KOPT-K1 (cell line): ENCODE measurements around the gene DYRK1A.
A peak's percentile ranks its signal among the peaks of the same experiment; 100 is the strongest.
"Not testable (repeated sequence)": the region's sequence is repeated elsewhere in the genome, so short reads cannot be mapped to it uniquely, and the experiment has no call there.

ENCODE experiments used
- H3K27ac ChIP-seq: fragments of 200-600 bp; sonication (generic); 2 replicates; pipeline ENCODE4 v1.5.1; 2016; ENCODE audit warnings: antibody characterized with exemption, mild to moderate bottlenecking, low read depth, low read length; ENCODE audit not compliant: poor library complexity, severe bottlenecking
- H3K36me3 ChIP-seq: fragments of 200-600 bp; sonication (generic); 2 replicates; pipeline ENCODE4 v1.5.1; 2017; ENCODE audit warnings: antibody characterized with exemption, mild to moderate bottlenecking, low read length, moderate library complexity; ENCODE audit not compliant: insufficient read depth
- H3K9me3 ChIP-seq: fragments of 200-600 bp; sonication (generic); 2 replicates; pipeline ENCODE4 v1.5.1; 2017; ENCODE audit warnings: antibody characterized with exemption, low read length, mild to moderate bottlenecking; ENCODE audit not compliant: insufficient read depth, poor library complexity, severe bottlenecking

DYRK1A gene

GRCh38 chr21:37366482-37367316 is at the start of gene DYRK1A:
Gene DYRK1A, plus strand, starts transcription at chr21:37366773. Its CDS starts 53,602 bp downstream, at chr21:37420375.
- Histone ChIP-seq H3K9me3 (no peaks in the 10 kb centered on the region), H3K36me3 (no peaks in the 10 kb centered on the region), H3K27ac (peak within 1 kb of the TSS; percentile 98)

- H3K27ac ChIP-seq: no peak overlapping the region
- H3K9me3 ChIP-seq: no peaks in the 10 kb centered on the region
- no peaks in the 10 kb centered on the region for H3K36me3 ChIP-seq
These were observed 47.0 kb upstream of the DYRK1A start for GRCh38 chr21:37319551-37319950.

- Histone ChIP-seq H3K36me3 (no peaks in the 10 kb centered on the region), H3K9me3 (no peaks in the 10 kb centered on the region), H3K27ac (no peak overlapping the region)
These were observed 44.5 kb upstream of the DYRK1A start for GRCh38 chr21:37322084-37322483.

GRCh38 chr21:37324558-37324957 is 42.0 kb upstream of the DYRK1A start:
- Histone ChIP-seq H3K36me3 (no peaks in the 10 kb centered on the region), H3K9me3 (no peaks in the 10 kb centered on the region), H3K27ac (no peak overlapping the region)

- not testable (repeated sequence) for H3K36me3 ChIP-seq, H3K9me3 ChIP-seq, H3K27ac ChIP-seq
These were observed 38.4 kb upstream of the DYRK1A start for GRCh38 chr21:37328147-37328546.

GRCh38 chr21:37331411-37331810 is 35.2 kb upstream of the DYRK1A start:
- H3K9me3 ChIP-seq: no peaks in the 10 kb centered on the region
- no peak overlapping the region for H3K27ac ChIP-seq

GRCh38 chr21:37335053-37335452 is 31.5 kb upstream of the DYRK1A start:
- Histone ChIP-seq H3K36me3 (no peaks in the 10 kb centered on the region), H3K27ac (no peak overlapping the region), H3K9me3 (no peaks in the 10 kb centered on the region)

More at GRCh38 chr21:37331411-37331810, 35.2 kb upstream of the DYRK1A start:
- H3K36me3 ChIP-seq: no peaks in the 10 kb centered on the region

- no peak overlapping the region for H3K27ac ChIP-seq
- H3K36me3 ChIP-seq: no peaks in the 10 kb centered on the region
- no peaks in the 10 kb centered on the region for H3K9me3 ChIP-seq
These were observed 29.4 kb upstream of the DYRK1A start for GRCh38 chr21:37337179-37337578.

GRCh38 chr21:37337831-37338230 is 28.7 kb upstream of the DYRK1A start:
- no peaks in the 10 kb centered on the region for H3K36me3 ChIP-seq
- H3K9me3 ChIP-seq: peaks cover 3% of the 10 kb centered on the region
- no peak overlapping the region for H3K27ac ChIP-seq

GRCh38 chr21:37338671-37339551 is 27.7 kb upstream of the DYRK1A start:
- Histone ChIP-seq H3K36me3 (no peaks in the 10 kb centered on the region), H3K9me3 (peaks cover 3% of the 10 kb centered on the region), H3K27ac (no peak overlapping the region)

GRCh38 chr21:37339552-37339939 is 27.0 kb upstream of the DYRK1A start:
- no peaks in the 10 kb centered on the region for H3K36me3 ChIP-seq
- H3K27ac ChIP-seq: no peak overlapping the region
- peaks cover 3% of the 10 kb centered on the region for H3K9me3 ChIP-seq

- Histone ChIP-seq H3K36me3 (no peaks in the 10 kb centered on the region), H3K9me3 (peaks cover 3% of the 10 kb centered on the region), H3K27ac (no peak overlapping the region)
These were observed 25.2 kb upstream of the DYRK1A start for GRCh38 chr21:37341254-37341960.

- Histone ChIP-seq H3K36me3 (no peaks in the 10 kb centered on the region), H3K27ac (no peak overlapping the region), H3K9me3 (peaks cover 3% of the 10 kb centered on the region)
These were observed 24.4 kb upstream of the DYRK1A start for GRCh38 chr21:37342046-37342632.

GRCh38 chr21:37346841-37347430 is 19.6 kb upstream of the DYRK1A start:
- no peaks in the 10 kb centered on the region for H3K36me3 ChIP-seq
- no peak overlapping the region for H3K27ac ChIP-seq
- H3K9me3 ChIP-seq: peaks cover 35% of the 10 kb centered on the region
